GM12872 (cell line): ENCODE results near the gene TNS1.

ENCODE experiments used
- TF ChIP-seq, protein P1 (sequence below): IDR thresholded peaks from 3 replicates; pipeline ENCODE4 v1.5.1; 2011; ENCODE audit warnings: low read depth, mild to moderate bottlenecking, low read length, moderate library complexity; ENCODE audit not compliant: insufficient read depth

TNS1 gene

GRCh38 chr2:217826991-217827390, 175.8 kb downstream of the TNS1 start:
- TF ChIP-seq, protein P1, sequence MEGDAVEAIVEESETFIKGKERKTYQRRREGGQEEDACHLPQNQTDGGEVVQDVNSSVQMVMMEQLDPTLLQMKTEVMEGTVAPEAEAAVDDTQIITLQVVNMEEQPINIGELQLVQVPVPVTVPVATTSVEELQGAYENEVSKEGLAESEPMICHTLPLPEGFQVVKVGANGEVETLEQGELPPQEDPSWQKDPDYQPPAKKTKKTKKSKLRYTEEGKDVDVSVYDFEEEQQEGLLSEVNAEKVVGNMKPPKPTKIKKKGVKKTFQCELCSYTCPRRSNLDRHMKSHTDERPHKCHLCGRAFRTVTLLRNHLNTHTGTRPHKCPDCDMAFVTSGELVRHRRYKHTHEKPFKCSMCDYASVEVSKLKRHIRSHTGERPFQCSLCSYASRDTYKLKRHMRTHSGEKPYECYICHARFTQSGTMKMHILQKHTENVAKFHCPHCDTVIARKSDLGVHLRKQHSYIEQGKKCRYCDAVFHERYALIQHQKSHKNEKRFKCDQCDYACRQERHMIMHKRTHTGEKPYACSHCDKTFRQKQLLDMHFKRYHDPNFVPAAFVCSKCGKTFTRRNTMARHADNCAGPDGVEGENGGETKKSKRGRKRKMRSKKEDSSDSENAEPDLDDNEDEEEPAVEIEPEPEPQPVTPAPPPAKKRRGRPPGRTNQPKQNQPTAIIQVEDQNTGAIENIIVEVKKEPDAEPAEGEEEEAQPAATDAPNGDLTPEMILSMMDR = no peak

- TF ChIP-seq, protein P1 = no peak
Observed at GRCh38 chr2:217826520-217826919, 176.3 kb downstream of the TNS1 start.

DNA sequence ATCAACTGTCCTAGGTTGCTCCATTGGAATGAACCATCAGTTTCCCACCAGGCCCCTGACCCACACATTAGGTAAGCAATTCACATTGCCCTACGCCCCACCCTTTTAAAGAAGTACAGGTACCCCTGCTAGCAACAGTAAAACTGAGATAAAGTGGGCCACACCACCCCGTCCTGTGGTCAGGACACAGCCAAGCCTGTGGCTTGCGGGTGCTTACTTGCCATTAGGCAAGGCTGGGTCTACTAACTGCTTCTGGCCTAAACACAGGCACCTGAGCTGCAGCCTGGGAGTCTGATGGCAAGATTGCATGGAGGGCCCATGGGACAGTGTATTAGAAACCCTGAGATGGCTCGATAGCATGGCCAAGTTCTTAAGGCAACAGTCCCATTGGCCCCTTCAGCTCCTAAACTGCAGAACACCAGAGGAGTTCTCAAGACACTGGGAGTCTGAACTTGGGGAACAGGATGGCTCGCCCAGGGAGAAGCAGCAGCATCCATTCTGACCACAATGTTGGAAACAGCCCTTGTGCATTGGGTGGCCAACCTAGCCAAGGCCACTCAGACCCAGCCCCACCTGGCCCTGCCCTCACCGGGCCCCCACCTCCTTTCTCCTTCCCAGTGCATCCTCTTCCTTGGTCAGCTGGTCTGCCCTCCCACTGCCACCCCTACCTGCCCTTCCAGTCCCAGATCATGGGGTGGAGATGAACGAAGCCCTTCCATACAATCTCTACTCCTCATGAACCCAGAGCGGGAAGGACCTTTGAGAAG, 177.1 kb downstream of the TNS1 start:
- TF ChIP-seq, protein P1 = no peak

- TF ChIP-seq, protein P1 = no peak
Observed at GRCh38 chr2:217824223-217824622, 178.6 kb downstream of the TNS1 start.

GRCh38 chr2:217823626-217824025, 179.2 kb downstream of the TNS1 start:
- TF ChIP-seq, protein P1 = no peak

DNA sequence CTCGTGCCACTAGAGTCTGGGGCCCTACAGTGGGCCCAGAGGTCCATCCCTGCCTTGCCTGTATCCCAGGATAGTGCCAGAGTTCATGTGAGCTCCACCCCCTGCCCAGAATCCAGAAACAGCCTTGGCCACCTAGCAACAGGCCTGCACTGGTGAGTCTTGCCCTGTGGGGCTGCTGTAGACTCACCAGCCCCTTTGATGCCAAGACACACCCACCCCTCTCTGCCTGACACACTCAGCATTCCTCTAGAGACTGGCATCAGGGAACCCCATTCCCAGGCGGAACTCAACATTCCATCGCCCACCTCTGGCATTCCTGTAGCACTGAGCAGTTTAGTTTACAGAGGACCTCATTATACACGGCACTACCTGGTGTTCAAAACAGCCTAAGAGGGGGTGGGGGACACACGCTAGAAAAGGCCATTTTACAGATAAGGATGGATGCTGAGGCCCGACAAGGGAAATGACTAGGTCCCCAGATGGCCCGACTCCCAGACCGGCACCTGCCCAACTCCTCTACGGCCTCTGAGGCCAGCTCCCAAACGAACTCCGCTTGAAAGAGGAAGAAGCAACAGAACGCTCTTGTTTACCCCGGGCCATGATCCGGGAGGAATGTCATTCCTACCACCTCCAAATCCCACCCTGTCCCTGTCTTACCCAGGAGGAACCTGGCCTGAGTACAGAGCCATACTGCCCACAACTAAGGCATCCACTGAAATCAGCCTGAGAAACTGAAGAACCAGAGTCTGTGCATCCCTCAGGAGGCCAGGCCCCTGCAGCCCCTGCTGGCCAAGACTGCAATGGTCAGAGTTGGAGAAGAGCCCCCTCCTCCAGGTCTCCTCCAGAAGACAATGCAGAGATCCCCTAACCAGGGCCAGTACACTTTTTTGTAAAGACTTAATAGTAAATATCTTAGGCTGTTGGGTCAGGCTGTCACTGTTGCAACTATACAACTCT, 180.2 kb downstream of the TNS1 start:
- TF ChIP-seq, protein P1 = no peak

DNA sequence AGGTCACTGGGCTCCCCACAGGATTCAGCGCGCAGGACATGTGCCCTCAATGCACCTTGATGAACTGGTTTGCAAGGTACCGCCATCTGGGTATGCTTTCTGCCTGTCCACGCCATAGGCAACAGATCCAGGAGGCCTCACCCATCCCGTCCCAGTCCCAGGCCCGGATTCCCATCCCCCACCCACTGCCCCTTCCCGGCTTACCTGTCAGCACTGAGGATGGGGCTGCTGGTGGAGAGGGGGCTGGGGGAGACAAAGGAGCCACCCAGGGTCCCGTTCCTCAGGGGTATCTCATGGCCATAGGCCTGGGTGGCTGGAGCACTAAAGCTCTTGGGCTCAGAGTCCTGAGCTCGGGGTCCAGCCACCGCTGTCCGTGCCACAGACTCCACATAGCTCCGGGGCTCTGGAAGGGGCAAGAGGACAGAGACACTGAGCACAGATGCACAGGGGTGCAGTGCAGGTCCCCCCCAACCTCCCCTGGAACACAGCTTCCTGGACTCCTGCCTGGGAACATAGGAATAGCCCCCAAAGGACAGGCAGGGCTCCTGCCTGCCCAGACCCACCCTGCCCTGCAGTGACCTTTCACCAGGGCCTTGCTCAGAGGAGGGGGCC, 181.2 kb downstream of the TNS1 start:
- TF ChIP-seq, protein P1 = no peak
